DOHH2 (cell line): ENCODE results near the gene DYNLT1.
A peak's percentile ranks its signal among the peaks of the same experiment; 100 is the strongest.

Experiments
- H3F3A ChIP-seq: fragments of 200-600 bp; sonication (generic), shearing (Covaris generic); 2 replicates; pipeline ENCODE4 v1.6.0; 2016; ENCODE audit warnings: antibody characterized with exemption, mild to moderate bottlenecking; ENCODE audit not compliant: control insufficient read depth, insufficient read depth
- H3K27ac ChIP-seq: fragments of 200-600 bp; sonication (generic); 2 replicates; pipeline ENCODE4 v1.5.1; 2014; ENCODE audit warnings: low read depth, mild to moderate bottlenecking, low read length, moderate library complexity
- H3K27me3 ChIP-seq: fragments of 200-600 bp; sonication (generic); 2 replicates; pipeline ENCODE4 v1.6.1; 2014; ENCODE audit warnings: mild to moderate bottlenecking, low read length, mixed read lengths; ENCODE audit not compliant: control insufficient read depth
- H3K36me3 ChIP-seq: fragments of 200-600 bp; sonication (generic); 2 replicates; pipeline ENCODE4 v1.6.1; 2014; ENCODE audit warnings: mild to moderate bottlenecking, low read length, moderate library complexity, mixed read lengths; ENCODE audit not compliant: control insufficient read depth
- H3K4me1 ChIP-seq: fragments of 200-600 bp; sonication (generic); 2 replicates; pipeline ENCODE4 v1.6.1; 2014; ENCODE audit warnings: mild to moderate bottlenecking, low read length, mixed read lengths; ENCODE audit not compliant: control insufficient read depth
- H3K4me2 ChIP-seq: fragments of 200-600 bp; sonication (generic); 2 replicates; pipeline ENCODE4 v1.6.0; 2014; ENCODE audit warnings: mild to moderate bottlenecking, low read length, moderate library complexity
- H3K4me3 ChIP-seq: fragments of 200-600 bp; sonication (generic); 2 replicates; pipeline ENCODE4 v1.5.1; 2014; ENCODE audit warnings: mild to moderate bottlenecking, low read length, mixed read lengths
- H3K79me2 ChIP-seq: fragments of 200-600 bp; sonication (generic); 2 replicates; pipeline ENCODE4 v1.6.1; 2014; ENCODE audit warnings: mild to moderate bottlenecking, low read length, mixed read lengths; ENCODE audit not compliant: control insufficient read depth
- H3K9me2 ChIP-seq: fragments of 200-600 bp; sonication (generic); replicated peaks from 2 replicates; pipeline ENCODE4 v1.6.1; 2014; ENCODE audit warnings: mild to moderate bottlenecking, low read length, mixed read lengths; ENCODE audit not compliant: control insufficient read depth
- H3K9me3 ChIP-seq: fragments of 200-600 bp; sonication (generic); 2 replicates; pipeline ENCODE4 v1.6.1; 2014; ENCODE audit warnings: antibody characterized with exemption, low read length, mixed read lengths; ENCODE audit not compliant: control insufficient read depth, insufficient read depth
- H4K20me1 ChIP-seq: fragments of 200-600 bp; sonication (generic); 2 replicates; pipeline ENCODE4 v1.6.0; 2014; ENCODE audit warnings: low read depth, mild to moderate bottlenecking, antibody characterized with exemption, low read length, moderate library complexity; ENCODE audit not compliant: control insufficient read depth, insufficient read depth
- CTCF ChIP-seq: fragments of 200-600 bp; sonication (generic); IDR thresholded peaks from one replicate; pipeline ENCODE4 v1.5.1; 2014; ENCODE audit warnings: antibody characterized with exemption, mild to moderate bottlenecking, low read depth, low read length; ENCODE audit not compliant: poor library complexity, severe bottlenecking
- EZH2phosphoT487 ChIP-seq: fragments of 200-600 bp; sonication (generic); IDR thresholded peaks from 2 replicates; pipeline ENCODE4 v1.6.1; 2017; ENCODE audit warnings: borderline replicate concordance, mild to moderate bottlenecking, antibody characterized with exemption, low read length, moderate library complexity, mixed read lengths

Gene DYNLT1

GRCh38 chr6:158646023-158646910 lies 1.7 kb upstream of the DYNLT1 start:
- Histone ChIP-seq H3K79me2 (peaks cover 28% of the 10 kb centered on the region), H3K36me3 (peaks cover 10% of the 10 kb centered on the region), H3K4me3 (no peak overlapping the region), H4K20me1 (0 out of 2 replicates have a peak, but pooled peaks cover 5% of the 10 kb centered on the region), H3K4me1 (peaks cover 29% of the 10 kb centered on the region), H3K27ac (no peak overlapping the region), H3F3A (peaks cover 4% of the 10 kb centered on the region; the same call in 1 of the 2 replicates), H3K27me3 (peaks cover 13% of the 10 kb centered on the region), H3K9me3 (no peaks in the 10 kb centered on the region), H3K4me2 (no peak overlapping the region), H3K9me2 (no peaks in the 10 kb centered on the region)
- TF ChIP-seq EZH2phosphoT487 (no peak), CTCF (no peak)

GRCh38 chr6:158645064-158646022 lies 800 bp upstream of the DYNLT1 start:
- H3K9me3 ChIP-seq = no peaks in the 10 kb centered on the region
- H3K4me2 ChIP-seq = peak overlapping the region; percentile 65
- H4K20me1 ChIP-seq = 0 out of 2 replicates have a peak, but pooled peaks cover 5% of the 10 kb centered on the region
- H3K79me2 ChIP-seq = peaks cover 28% of the 10 kb centered on the region
- TF ChIP-seq CTCF = no peak
- no peak for TF ChIP-seq EZH2phosphoT487
- H3K36me3 ChIP-seq = peaks cover 13% of the 10 kb centered on the region
- peaks cover 4% of the 10 kb centered on the region; the same call in 1 of the 2 replicates for H3F3A ChIP-seq
- H3K9me2 ChIP-seq = no peaks in the 10 kb centered on the region
- no peak overlapping the region for H3K27ac ChIP-seq
- H3K27me3 ChIP-seq = peaks cover 13% of the 10 kb centered on the region
- H3K4me1 ChIP-seq = peaks cover 29% of the 10 kb centered on the region
- H3K4me3 ChIP-seq = peak overlapping the region; percentile 73

GRCh38 chr6:158643836-158644230 lies 710 bp downstream of the DYNLT1 start:
- Histone ChIP-seq H3K9me2 (no peaks in the 10 kb centered on the region), H3K27me3 (peaks cover 13% of the 10 kb centered on the region), H3K9me3 (no peaks in the 10 kb centered on the region), H3K4me2 (peak overlapping the region; percentile 65), H3F3A (peaks cover 4% of the 10 kb centered on the region; the same call in 1 of the 2 replicates), H3K36me3 (peaks cover 13% of the 10 kb centered on the region), H3K27ac (no peak overlapping the region), H3K4me3 (peak overlapping the region; percentile 73), H3K79me2 (peaks cover 28% of the 10 kb centered on the region), H4K20me1 (0 out of 2 replicates have a peak, but pooled peaks cover 5% of the 10 kb centered on the region), H3K4me1 (peaks cover 19% of the 10 kb centered on the region)
- TF ChIP-seq CTCF = no peak
- no peak for TF ChIP-seq EZH2phosphoT487
